HUDEP-2 (cell line): Measurements from ENCODE around the gene RRP15.
"Not testable (repeated sequence)": the region's sequence is repeated elsewhere in the genome, so short reads cannot be mapped to it uniquely, and the experiment has no call there.

Experiments
- DNase-seq, 76 experiments: peaks; one replicate each; lab custom pipeline; 2025; ENCODE audit not compliant: unreplicated experiment in 76 of 76; lab: John Stamatoyannopoulos, UW

Gene RRP15

GRCh38 chr1:218296162-218296561, 11.1 kb downstream of the RRP15 start:
- no peak for DNase-seq

- no peak for DNase-seq
Measured at GRCh38 chr1:218297461-218297860, 12.4 kb downstream of the RRP15 start.

GRCh38 chr1:218297867-218298266, 12.8 kb downstream of the RRP15 start:
- DNase-seq = no peak

- DNase-seq = peak in 2 of 76 experiments; percentile 9 to 19
Measured at GRCh38 chr1:218298398-218298797, 13.3 kb downstream of the RRP15 start.

GRCh38 chr1:218299416-218299815, 14.3 kb downstream of the RRP15 start:
- DNase-seq = peak in 22 of 76 experiments; percentile 6 to 52 (median 21)

- DNase-seq = no peak
Measured at GRCh38 chr1:218301217-218301616, 16.1 kb downstream of the RRP15 start.

- no peak for DNase-seq
Measured at GRCh38 chr1:218302155-218302554, 17.1 kb downstream of the RRP15 start.

- peak in 6 of 76 experiments; percentile 5 to 18 (median 12) for DNase-seq
Measured at GRCh38 chr1:218303176-218303879, 18.2 kb downstream of the RRP15 start.

GRCh38 chr1:218304281-218305039, 19.4 kb downstream of the RRP15 start:
- DNase-seq = peak in 74 of 76 experiments; percentile 24 to 94 (median 85)

GRCh38 chr1:218305472-218306064, 20.5 kb downstream of the RRP15 start:
- DNase-seq = no peak

- DNase-seq = no peak
Measured at GRCh38 chr1:218312509-218312908, 27.4 kb downstream of the RRP15 start.

- DNase-seq = no peak
Measured at GRCh38 chr1:218314316-218314715, 29.2 kb downstream of the RRP15 start.

- DNase-seq = no peak
Measured at GRCh38 chr1:218315638-218316037, 30.5 kb downstream of the RRP15 start.

GRCh38 chr1:218317061-218317460, 32.0 kb downstream of the RRP15 start:
- DNase-seq = no peak

GRCh38 chr1:218320182-218320581, 35.1 kb downstream of the RRP15 start:
- DNase-seq = not testable (repeated sequence)

GRCh38 chr1:218322762-218323161, 37.7 kb downstream of the RRP15 start:
- DNase-seq = no peak

- DNase-seq = no peak
Measured at GRCh38 chr1:218323568-218324225, 38.6 kb downstream of the RRP15 start.

- no peak for DNase-seq
Measured at GRCh38 chr1:218324226-218324580, 39.1 kb downstream of the RRP15 start.

- DNase-seq = no peak
Measured at GRCh38 chr1:218328769-218329168, 43.7 kb downstream of the RRP15 start.

GRCh38 chr1:218330043-218330623, 45.0 kb downstream of the RRP15 start:
- DNase-seq = peak in 5 of 76 experiments; percentile 3 to 46 (median 9)

GRCh38 chr1:218332416-218332815, 47.3 kb downstream of the RRP15 start:
- no peak for DNase-seq
